Aorta (tissue), 5 donors: ENCODE measurements around the gene GRB7. TPM values are rescaled to one million over a fixed set of nuclear protein-coding genes. Genes with fewer than 3 reads are reported as not detected.
"Not testable (repeated sequence)": the region's sequence is repeated elsewhere in the genome, so short reads cannot be mapped to it uniquely, and the experiment has no call there.

Experiments used
- ATAC-seq: fragments of 200-7000 bp; cut with Tn5 transposase; one replicate; pipeline ENCODE4 v1.9.1; 2022; ENCODE audit warnings: moderate library complexity; ENCODE audit not compliant: low FRiP score
- DNase-seq, 2 donors: peaks; one replicate each; pipeline ENCODE4 v3.0.0-alpha.2; 2020
- H3K27ac ChIP-seq, 2 donors: one replicate each; pipeline ENCODE4 v1.5.1; 2013; ENCODE audit warnings: low read length in 2 of 2, mild to moderate bottlenecking in 2 of 2, moderate library complexity in 2 of 2, control low read depth in 1 of 2, inconsistent platforms in 1 of 2, low read depth in 1 of 2
- H3K27me3 ChIP-seq, 2 donors: one replicate each; pipeline ENCODE4 v1.6.1; 2013; ENCODE audit warnings: control low read depth in 1 of 2, low read length in 1 of 2, mild to moderate bottlenecking in 1 of 2, moderate library complexity in 1 of 2; ENCODE audit not compliant: insufficient read depth in 2 of 2, control insufficient read depth in 1 of 2
- H3K36me3 ChIP-seq, 2 donors: one replicate each; pipeline ENCODE4 v1.6.1; 2013; ENCODE audit warnings: control low read depth in 1 of 2, low read length in 1 of 2, mild to moderate bottlenecking in 1 of 2; ENCODE audit not compliant: insufficient read depth in 2 of 2, control insufficient read depth in 1 of 2
- H3K4me1 ChIP-seq, 2 donors: one replicate each; pipeline ENCODE4 v1.6.1; 2013; ENCODE audit warnings: low read length in 2 of 2, control low read depth in 1 of 2, mild to moderate bottlenecking in 1 of 2, moderate library complexity in 1 of 2; ENCODE audit not compliant: insufficient read depth in 2 of 2, control insufficient read depth in 1 of 2
- H3K4me3 ChIP-seq, 2 donors: one replicate each; pipeline ENCODE4 v1.5.1; 2013; ENCODE audit warnings: low read length in 2 of 2, control low read depth in 1 of 2, mild to moderate bottlenecking in 1 of 2
- H3K9me3 ChIP-seq: one replicate; pipeline ENCODE4 v1.6.1; 2013; ENCODE audit warnings: mild to moderate bottlenecking, low read length; ENCODE audit not compliant: control insufficient read depth
- WGBS, 2 donors: extraction: QIAGEN DNeasy Blood & Tissue Kit; methylation state at CpG; one replicate each; pipeline ENCODE4 v1.1.7; 2013; 5-methylcytosine and 5-hydroxymethylcytosine counted together
- intact Hi-C, 2 donors: fragments of 100-400 bp; cut with DNase I; formaldehyde crosslinking; loops; one replicate each; pipeline versions ENCODE4 v1.14.2 to v1.15.0; 2022
- long read RNA-seq, 2 donors: library from polyadenylated mRNA; unstranded; transcript quantifications; one replicate each; pipeline ENCODE4 v2.0.0, GENCODE V29; 2020 to 2021
- polyA plus RNA-seq, 2 donors: library from polyadenylated mRNA; stranded (reverse); fragments of 200-250 nt; gene quantifications; one replicate each; pipeline ENCODE4 v1.2.3, GENCODE V29; 2013
- total RNA-seq, 2 donors: library from RNA; stranded (reverse); fragmentation: NEBNext Ultra II Directional; extraction: Animal tissue kit (Norgen Biotek cat#: 25700); gene quantifications; one replicate each; pipeline ENCODE4 v1.2.1, GENCODE V29; 2021
- donor health status: healthy with polysubstance abuse.
- donor health status: Bipolar disorder and iron deficiency.
- donor health status: DM: no; HTN: no; CAD: no.
- donor health status: DM: no; HTN: no; CAD: no.
- donor health status: DM: yes; HTN: yes; CAD: no.

The GRB7 gene
- total RNA-seq (1 to 10 TPM in 1 of 2 donors, under 1 TPM in 1; 0.42 to 1.6 TPM), polyA plus RNA-seq (under 1 TPM; 0.23 to 0.75 TPM)
- long read RNA-seq, donor 1 = 0 reads
- long read RNA-seq, donor 2, partial matches to known transcripts = 0 of 8 reads
- long read RNA-seq, donor 2, other reads (novel, unspliced or antisense) = 8 of 8 reads

GRCh38 chr17:39737760-39738567 lies at the start of gene GRB7:
TSS of gene GRB7 (plus strand) at chr17:39737938. CDS start at chr17:39742302, 4,364 bp downstream.
- WGBS, 2 donors = 6% methylated on average over 33 to 34 of the region's 34 CpGs
- Histone ChIP-seq H3K36me3 (no peaks in the 10 kb centered on the region), H3K4me1 (no peaks in the 10 kb centered on the region), H3K9me3 (no peaks in the 10 kb centered on the region), H3K27ac (no peak within 1 kb of the TSS), H3K27me3 (no peaks in the 10 kb centered on the region), H3K4me3 (no peak within 1 kb of the TSS)
- intact Hi-C loops = no loop called here
- DNase-seq = no peak
- peak; percentile 36 for ATAC-seq

GRCh38 chr17:39688475-39688835 lies 49.3 kb upstream of the GRB7 start:
- peak in 1 of 2 donors; percentile 37 for DNase-seq
- no peaks in the 10 kb centered on the region for H3K9me3 ChIP-seq
- no peaks in the 10 kb centered on the region for H3K36me3 ChIP-seq
- peaks cover 0 to 1% of the 10 kb centered on the region in 2 donors for H3K4me1 ChIP-seq
- intact Hi-C loops = loop anchor here in 1 of 2 donors (1.0 kb wide), 1 partner anchor 11 kb away; no protein-coding TSS in a partner anchor
- H3K27ac ChIP-seq = peak overlapping the region in 1 of 2 donors; percentile 90
- no peaks in the 10 kb centered on the region for H3K27me3 ChIP-seq
- H3K4me3 ChIP-seq = peak overlapping the region; percentile 17 to 65
- ATAC-seq = no peak
- WGBS, 2 donors = 5 to 14% methylated on average over 6 of the region's 6 CpGs

- no peak for DNase-seq
- Histone ChIP-seq H3K4me3 (no peak overlapping the region), H3K27ac (no peak overlapping the region), H3K36me3 (no peaks in the 10 kb centered on the region), H3K27me3 (no peaks in the 10 kb centered on the region), H3K9me3 (no peaks in the 10 kb centered on the region), H3K4me1 (peaks cover 0 to 1% of the 10 kb centered on the region in 2 donors)
- no peak for ATAC-seq
- intact Hi-C loops = loop anchor here in 1 of 2 donors (1.0 kb wide), 1 partner anchor 10 kb away; no protein-coding TSS in a partner anchor
- WGBS, 2 donors = 28 to 36% methylated on average over 3 of the region's 3 CpGs
Observed at GRCh38 chr17:39688945-39689344, 48.8 kb upstream of the GRB7 start.

GRCh38 chr17:39694593-39694992 lies 43.1 kb upstream of the GRB7 start:
- 91 to 93% methylated on average over 5 of the region's 5 CpGs for WGBS, 2 donors
- intact Hi-C loops = no loop called here
- DNase-seq (no peak), ATAC-seq (no peak)
- Histone ChIP-seq H3K4me3 (no peak overlapping the region), H3K36me3 (no peaks in the 10 kb centered on the region), H3K27ac (no peak overlapping the region), H3K27me3 (no peaks in the 10 kb centered on the region), H3K4me1 (no peaks in the 10 kb centered on the region), H3K9me3 (no peaks in the 10 kb centered on the region)

GRCh38 chr17:39695089-39695474 lies 42.7 kb upstream of the GRB7 start:
- Histone ChIP-seq H3K27me3 (no peaks in the 10 kb centered on the region), H3K4me3 (no peak overlapping the region), H3K4me1 (no peaks in the 10 kb centered on the region), H3K36me3 (no peaks in the 10 kb centered on the region), H3K27ac (no peak overlapping the region), H3K9me3 (no peaks in the 10 kb centered on the region)
- intact Hi-C loops = no loop called here
- WGBS, 2 donors = 87 to 88% methylated on average over 2 of the region's 2 CpGs
- ATAC-seq (no peak), DNase-seq (peak in 1 of 2 donors; percentile 3)

- Histone ChIP-seq H3K4me3 (no peak overlapping the region), H3K27ac (no peak overlapping the region), H3K36me3 (no peaks in the 10 kb centered on the region), H3K27me3 (no peaks in the 10 kb centered on the region), H3K4me1 (no peaks in the 10 kb centered on the region), H3K9me3 (no peaks in the 10 kb centered on the region)
- 90 to 92% methylated on average over 6 of the region's 6 CpGs for WGBS, 2 donors
- no peak for ATAC-seq
- intact Hi-C loops = no loop called here
- DNase-seq = peak in 1 of 2 donors; percentile 17
Observed at GRCh38 chr17:39696731-39697130, 41.0 kb upstream of the GRB7 start.

- H3K27me3 ChIP-seq = no peaks in the 10 kb centered on the region
- DNase-seq = no peak
- H3K4me1 ChIP-seq = no peaks in the 10 kb centered on the region
- H3K4me3 ChIP-seq = no peak overlapping the region
- no peak for ATAC-seq
- intact Hi-C loops = no loop called here
- H3K27ac ChIP-seq = no peak overlapping the region
- no peaks in the 10 kb centered on the region for H3K36me3 ChIP-seq
- WGBS, 2 donors = 91 to 93% methylated on average over 5 of the region's 5 CpGs
- H3K9me3 ChIP-seq = no peaks in the 10 kb centered on the region
Observed at GRCh38 chr17:39697961-39698360, 39.8 kb upstream of the GRB7 start.

- Histone ChIP-seq H3K27ac (peak overlapping the region; percentile 38 to 50), H3K4me3 (peak overlapping the region in 1 of 2 donors; percentile 96)
- WGBS, 2 donors = 37 to 39% methylated on average over 11 of the region's 11 CpGs
- not testable (repeated sequence) for ATAC-seq, H3K4me1 ChIP-seq, H3K27me3 ChIP-seq, H3K36me3 ChIP-seq, H3K9me3 ChIP-seq
- intact Hi-C loops = loop anchor here in 1 of 2 donors (1.0 kb wide), 1 partner anchor 11 kb away; the partner anchor contains the start of gene PGAP3
- DNase-seq = peak in 1 of 2 donors; percentile 19
Observed at GRCh38 chr17:39699157-39699817, 38.5 kb upstream of the GRB7 start.
